Astrocyte (in vitro differentiated cells and primary cell): ENCODE results near the gene AUTS2. TPM values are rescaled to one million over a fixed set of nuclear protein-coding genes. Genes with fewer than 3 reads are reported as not detected.

ENCODE experiments used
- DNase-seq: peaks from one replicate; pipeline ENCODE4 v3.0.0-alpha.2; 2010; ENCODE audit warnings: low read depth
- FAIRE-seq: peaks from 2 replicates; lab custom pipeline; 2011; peaks lifted over from hg19 to GRCh38; lab: Jason Lieb, UNC
- H2AFZ ChIP-seq: 2 replicates; pipeline ENCODE4 v1.6.0; 2012; ENCODE audit warnings: low read depth, low read length, inconsistent platforms
- H3K27ac ChIP-seq: 2 replicates; pipeline ENCODE4 v1.5.1; 2011; ENCODE audit warnings: low read depth, low read length, inconsistent platforms
- H3K27me3 ChIP-seq: 2 replicates; pipeline ENCODE4 v1.6.0; 2011; ENCODE audit warnings: low read length, inconsistent platforms; ENCODE audit not compliant: insufficient read depth
- H3K36me3 ChIP-seq: 2 replicates; pipeline ENCODE4 v1.5.1; 2011; ENCODE audit warnings: low read length, inconsistent platforms; ENCODE audit not compliant: insufficient read depth
- H3K4me1 ChIP-seq: 2 replicates; pipeline ENCODE4 v1.5.1; 2011; ENCODE audit warnings: low read length, inconsistent platforms; ENCODE audit not compliant: insufficient read depth
- H3K4me2 ChIP-seq: 2 replicates; pipeline ENCODE4 v1.6.0; 2012; ENCODE audit warnings: low read length, inconsistent platforms
- H3K4me3 ChIP-seq: 2 replicates; pipeline ENCODE4 v1.5.1; 2011; ENCODE audit warnings: low read depth, mild to moderate bottlenecking, low read length, inconsistent platforms; ENCODE audit not compliant: insufficient read depth
- H3K79me2 ChIP-seq: 2 replicates; pipeline ENCODE4 v1.6.0; 2012; ENCODE audit warnings: mild to moderate bottlenecking, low read length, inconsistent platforms; ENCODE audit not compliant: insufficient read depth
- H3K9ac ChIP-seq: 2 replicates; pipeline ENCODE4 v1.6.0; 2012; ENCODE audit warnings: mild to moderate bottlenecking, low read length, inconsistent platforms
- H3K9me3 ChIP-seq: 2 replicates; pipeline ENCODE4 v1.5.1; 2012; ENCODE audit warnings: low read depth, mild to moderate bottlenecking, low read length, inconsistent platforms; ENCODE audit not compliant: insufficient read depth
- H4K20me1 ChIP-seq: 2 replicates; pipeline ENCODE4 v1.6.0; 2012; ENCODE audit warnings: low read length, inconsistent platforms; ENCODE audit not compliant: insufficient read depth
- H3K27ac Mint-ChIP-seq: one replicate; pipeline ENCODE4 v1.8.0; 2021; ENCODE audit warnings: mild to moderate bottlenecking, mixed read lengths; ENCODE audit not compliant: unreplicated experiment
- H3K27me3 Mint-ChIP-seq: one replicate; pipeline ENCODE4 v1.8.0; 2021; ENCODE audit warnings: low read depth, mixed read lengths; ENCODE audit not compliant: unreplicated experiment
- H3K36me3 Mint-ChIP-seq: one replicate; pipeline ENCODE4 v1.8.0; 2021; ENCODE audit warnings: low read depth, mixed read lengths; ENCODE audit not compliant: unreplicated experiment
- H3K4me1 Mint-ChIP-seq: one replicate; pipeline ENCODE4 v1.8.0; 2021; ENCODE audit warnings: low read depth, mixed read lengths; ENCODE audit not compliant: unreplicated experiment
- H3K4me3 Mint-ChIP-seq: one replicate; pipeline ENCODE4 v1.8.0; 2021; ENCODE audit warnings: mild to moderate bottlenecking, moderate library complexity, mixed read lengths; ENCODE audit not compliant: unreplicated experiment
- H3K9me3 Mint-ChIP-seq: one replicate; pipeline ENCODE4 v1.8.0; 2021; ENCODE audit warnings: mild to moderate bottlenecking, mixed read lengths; ENCODE audit not compliant: unreplicated experiment
- CTCF ChIP-seq: IDR thresholded peaks from 2 replicates; pipeline ENCODE4 v1.5.1; 2011; ENCODE audit warnings: low read depth, mild to moderate bottlenecking, inconsistent platforms, low read length, moderate library complexity; ENCODE audit not compliant: insufficient read depth
- EZH2 ChIP-seq: IDR thresholded peaks from 2 replicates; pipeline ENCODE4 v1.6.1; 2012; ENCODE audit warnings: mild to moderate bottlenecking, low read length, inconsistent platforms; ENCODE audit not compliant: insufficient read depth
- total RNA-seq: library from RNA; stranded (reverse); gene quantifications from 2 replicates; pipeline ENCODE4 v1.2.1, GENCODE V29; 2021

Gene AUTS2
- total RNA-seq, 1 donor from 2014 or later, result 73.2 TPM

- peaks cover 15% of the 10 kb centered on the region for H3K4me1 Mint-ChIP-seq
Observed at GRCh38 chr7:69968969-69969556, 370.8 kb downstream of the AUTS2 start.

GRCh38 chr7:69981646-69982045, 383.4 kb downstream of the AUTS2 start:
- DNase-seq, result no peak
- H3K9ac ChIP-seq, result no peak overlapping the region
- H2AFZ ChIP-seq, result no peak overlapping the region
- H3K4me1 ChIP-seq, result no peaks in the 10 kb centered on the region
- H3K27ac Mint-ChIP-seq, result no peak overlapping the region
- H3K36me3 ChIP-seq, result no peaks in the 10 kb centered on the region
- no peaks in the 10 kb centered on the region for H3K27me3 ChIP-seq
- peaks cover 2% of the 10 kb centered on the region for H3K36me3 Mint-ChIP-seq
- H3K27me3 Mint-ChIP-seq, result no peaks in the 10 kb centered on the region
- peaks cover 9% of the 10 kb centered on the region for H4K20me1 ChIP-seq
- H3K4me3 Mint-ChIP-seq, result no peak overlapping the region
- no peaks in the 10 kb centered on the region for H3K9me3 ChIP-seq
- H3K9me3 Mint-ChIP-seq, result peaks cover 7% of the 10 kb centered on the region
- no peak for FAIRE-seq
- peak overlapping the region; percentile 3 for H3K4me2 ChIP-seq
- no peak overlapping the region for H3K4me3 ChIP-seq
- H3K4me1 Mint-ChIP-seq, result peaks cover 26% of the 10 kb centered on the region
- no peaks in the 10 kb centered on the region for H3K79me2 ChIP-seq
- H3K27ac ChIP-seq, result no peak overlapping the region
- TF ChIP-seq EZH2, result no peak
- TF ChIP-seq CTCF, result no peak

More at GRCh38 chr7:69968969-69969556, 370.8 kb downstream of the AUTS2 start:
- Histone ChIP-seq H3K4me3 (no peak overlapping the region), H3K79me2 (peaks cover 2% of the 10 kb centered on the region), H3K36me3 (no peaks in the 10 kb centered on the region), H2AFZ (no peak overlapping the region), H3K4me1 (peaks cover 10% of the 10 kb centered on the region), H4K20me1 (peaks cover 37% of the 10 kb centered on the region), H3K27ac (no peak overlapping the region), H3K4me2 (no peak overlapping the region), H3K27me3 (no peaks in the 10 kb centered on the region), H3K9ac (no peak overlapping the region), H3K9me3 (no peaks in the 10 kb centered on the region)
- no peak overlapping the region for H3K4me3 Mint-ChIP-seq
- no peaks in the 10 kb centered on the region for H3K9me3 Mint-ChIP-seq
- TF ChIP-seq CTCF (no peak), EZH2 (no peak)
- FAIRE-seq, result no peak
- DNase-seq, result no peak
- H3K27me3 Mint-ChIP-seq, result no peaks in the 10 kb centered on the region
- H3K36me3 Mint-ChIP-seq, result peaks cover 2% of the 10 kb centered on the region
- no peak overlapping the region for H3K27ac Mint-ChIP-seq

- no peak for FAIRE-seq
- no peak overlapping the region for H2AFZ ChIP-seq
Observed at GRCh38 chr7:69982197-69982596, 383.9 kb downstream of the AUTS2 start.

More at GRCh38 chr7:69982197-69982596, 383.9 kb downstream of the AUTS2 start:
- Mint-ChIP-seq H3K27ac (peak overlapping the region; percentile 89), H3K9me3 (peaks cover 3% of the 10 kb centered on the region), H3K4me1 (peaks cover 26% of the 10 kb centered on the region), H3K36me3 (no peaks in the 10 kb centered on the region), H3K4me3 (no peak overlapping the region), H3K27me3 (no peaks in the 10 kb centered on the region)
- Histone ChIP-seq H3K4me3 (no peak overlapping the region), H3K79me2 (no peaks in the 10 kb centered on the region), H3K9ac (no peak overlapping the region), H3K36me3 (no peaks in the 10 kb centered on the region), H3K27me3 (no peaks in the 10 kb centered on the region), H3K4me1 (no peaks in the 10 kb centered on the region), H3K27ac (no peak overlapping the region), H3K9me3 (no peaks in the 10 kb centered on the region), H3K4me2 (peak overlapping the region; percentile 3), H4K20me1 (peaks cover 9% of the 10 kb centered on the region)
- peak; percentile 56 for DNase-seq
- no peak for TF ChIP-seq CTCF
- TF ChIP-seq EZH2, result no peak
